ENCODE results near the gene PPP5C.

GRCh38 chr19:46383171-46383815 is 36.4 kb downstream of the PPP5C start:
- TF ChIP-seq ZSCAN30 (CRISPR knock-in tag; IDR thresholded peaks at IDR 0.05) (no peak), ZNF570 (CRISPR knock-in tag; IDR thresholded peaks at IDR 0.05; ENCODE audit: borderline replicate concordance) (no peak), MAX (IDR thresholded peaks at IDR 0.05) (no peak), REST (IDR thresholded peaks at IDR 0.05; ENCODE audit: borderline replicate concordance in 1 of 2, low read depth in 1 of 2, low read length in 2 of 2) (no peak), CREBL2 (CRISPR knock-in tag; IDR thresholded peaks at IDR 0.05; ENCODE audit: borderline replicate concordance) (no peak), ZZZ3 (CRISPR knock-in tag; IDR thresholded peaks at IDR 0.05; ENCODE audit: borderline replicate concordance) (no peak)
